ENCODE results near the gene HK3. TPM values are rescaled to one million over a fixed set of nuclear protein-coding genes. Genes with fewer than 3 reads are reported as not detected.

Gene HK3, protein sequence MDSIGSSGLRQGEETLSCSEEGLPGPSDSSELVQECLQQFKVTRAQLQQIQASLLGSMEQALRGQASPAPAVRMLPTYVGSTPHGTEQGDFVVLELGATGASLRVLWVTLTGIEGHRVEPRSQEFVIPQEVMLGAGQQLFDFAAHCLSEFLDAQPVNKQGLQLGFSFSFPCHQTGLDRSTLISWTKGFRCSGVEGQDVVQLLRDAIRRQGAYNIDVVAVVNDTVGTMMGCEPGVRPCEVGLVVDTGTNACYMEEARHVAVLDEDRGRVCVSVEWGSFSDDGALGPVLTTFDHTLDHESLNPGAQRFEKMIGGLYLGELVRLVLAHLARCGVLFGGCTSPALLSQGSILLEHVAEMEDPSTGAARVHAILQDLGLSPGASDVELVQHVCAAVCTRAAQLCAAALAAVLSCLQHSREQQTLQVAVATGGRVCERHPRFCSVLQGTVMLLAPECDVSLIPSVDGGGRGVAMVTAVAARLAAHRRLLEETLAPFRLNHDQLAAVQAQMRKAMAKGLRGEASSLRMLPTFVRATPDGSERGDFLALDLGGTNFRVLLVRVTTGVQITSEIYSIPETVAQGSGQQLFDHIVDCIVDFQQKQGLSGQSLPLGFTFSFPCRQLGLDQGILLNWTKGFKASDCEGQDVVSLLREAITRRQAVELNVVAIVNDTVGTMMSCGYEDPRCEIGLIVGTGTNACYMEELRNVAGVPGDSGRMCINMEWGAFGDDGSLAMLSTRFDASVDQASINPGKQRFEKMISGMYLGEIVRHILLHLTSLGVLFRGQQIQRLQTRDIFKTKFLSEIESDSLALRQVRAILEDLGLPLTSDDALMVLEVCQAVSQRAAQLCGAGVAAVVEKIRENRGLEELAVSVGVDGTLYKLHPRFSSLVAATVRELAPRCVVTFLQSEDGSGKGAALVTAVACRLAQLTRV
- 0.51 TPM for total RNA-seq (ENCODE audit: unreplicated experiment)
- long read RNA-seq: 0 reads

DNA sequence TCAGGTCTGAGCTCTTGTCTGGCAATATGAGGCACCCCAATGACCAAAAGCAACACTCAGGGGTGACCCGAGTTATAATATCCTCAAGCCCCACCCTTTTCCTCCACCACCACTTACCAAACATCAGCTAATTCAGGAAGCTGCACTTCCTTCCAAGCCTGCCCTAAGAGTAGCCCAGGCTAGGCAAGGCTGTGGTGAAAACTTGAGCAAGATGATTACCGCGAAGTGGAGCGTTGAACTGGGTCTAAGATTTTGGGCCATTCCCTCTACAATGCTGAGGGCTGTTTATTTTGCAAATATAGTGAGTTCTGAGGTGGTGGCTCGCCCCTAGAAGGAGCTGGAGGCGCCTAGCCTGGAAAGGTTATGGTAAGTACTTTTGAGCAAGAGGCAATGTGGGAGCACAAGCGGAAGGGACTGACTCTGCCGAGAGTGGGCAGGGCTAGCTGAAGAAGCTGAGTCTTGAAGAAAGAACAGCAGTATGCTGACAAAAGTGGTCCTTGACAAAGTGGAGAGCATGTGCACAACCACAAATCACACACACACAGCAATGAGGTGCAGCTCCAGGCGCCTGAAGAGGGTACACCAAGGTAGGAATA, at the start of gene HK3:
Gene HK3 (minus strand): TSS at position 51 of the 596 bp plus-strand sequence. CDS start 3,187 bp downstream, outside the sequence.
- Mint-ChIP-seq H3K9me3 (ENCODE audit: unreplicated experiment) (no peaks in the 10 kb centered on the region), H3K27me3 (ENCODE audit: unreplicated experiment) (peaks cover 4% of the 10 kb centered on the region), H3K27ac (ENCODE audit: unreplicated experiment) (peak within 1 kb of the TSS; percentile 39), H3K36me3 (ENCODE audit: low read depth, unreplicated experiment) (peaks cover 15% of the 10 kb centered on the region), H3K4me1 (ENCODE audit: unreplicated experiment) (peaks cover 21% of the 10 kb centered on the region), H3K4me3 (ENCODE audit: unreplicated experiment) (no peak within 1 kb of the TSS)
- no peak for DNase-seq (ENCODE audit: low spot score)
- TF ChIP-seq, protein P1, sequence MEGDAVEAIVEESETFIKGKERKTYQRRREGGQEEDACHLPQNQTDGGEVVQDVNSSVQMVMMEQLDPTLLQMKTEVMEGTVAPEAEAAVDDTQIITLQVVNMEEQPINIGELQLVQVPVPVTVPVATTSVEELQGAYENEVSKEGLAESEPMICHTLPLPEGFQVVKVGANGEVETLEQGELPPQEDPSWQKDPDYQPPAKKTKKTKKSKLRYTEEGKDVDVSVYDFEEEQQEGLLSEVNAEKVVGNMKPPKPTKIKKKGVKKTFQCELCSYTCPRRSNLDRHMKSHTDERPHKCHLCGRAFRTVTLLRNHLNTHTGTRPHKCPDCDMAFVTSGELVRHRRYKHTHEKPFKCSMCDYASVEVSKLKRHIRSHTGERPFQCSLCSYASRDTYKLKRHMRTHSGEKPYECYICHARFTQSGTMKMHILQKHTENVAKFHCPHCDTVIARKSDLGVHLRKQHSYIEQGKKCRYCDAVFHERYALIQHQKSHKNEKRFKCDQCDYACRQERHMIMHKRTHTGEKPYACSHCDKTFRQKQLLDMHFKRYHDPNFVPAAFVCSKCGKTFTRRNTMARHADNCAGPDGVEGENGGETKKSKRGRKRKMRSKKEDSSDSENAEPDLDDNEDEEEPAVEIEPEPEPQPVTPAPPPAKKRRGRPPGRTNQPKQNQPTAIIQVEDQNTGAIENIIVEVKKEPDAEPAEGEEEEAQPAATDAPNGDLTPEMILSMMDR (IDR thresholded peaks at IDR 0.05; ENCODE audit: unreplicated experiment): no peak

DNA sequence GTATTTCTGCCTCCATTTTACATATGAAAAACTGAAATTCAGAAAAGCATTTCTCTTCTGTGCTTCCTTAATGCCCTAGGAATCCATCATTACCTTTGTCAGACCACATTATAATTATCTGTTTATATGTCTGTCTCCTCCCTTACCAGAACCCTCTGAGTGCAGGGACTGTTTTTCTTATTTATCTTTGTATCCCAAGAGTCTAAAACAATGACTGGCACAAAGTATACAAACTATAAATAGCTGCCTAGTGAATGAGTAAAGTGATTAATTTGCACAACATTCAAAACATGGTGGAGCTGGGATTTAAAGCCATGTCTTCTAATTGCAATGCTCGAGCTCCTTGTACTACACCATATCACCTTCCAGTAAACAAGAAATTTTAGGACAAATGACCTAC, 49.3 kb upstream of the HK3 start:
- Mint-ChIP-seq H3K4me1 (ENCODE audit: unreplicated experiment) (peaks cover 6% of the 10 kb centered on the region), H3K9me3 (ENCODE audit: unreplicated experiment) (no peaks in the 10 kb centered on the region)

DNA sequence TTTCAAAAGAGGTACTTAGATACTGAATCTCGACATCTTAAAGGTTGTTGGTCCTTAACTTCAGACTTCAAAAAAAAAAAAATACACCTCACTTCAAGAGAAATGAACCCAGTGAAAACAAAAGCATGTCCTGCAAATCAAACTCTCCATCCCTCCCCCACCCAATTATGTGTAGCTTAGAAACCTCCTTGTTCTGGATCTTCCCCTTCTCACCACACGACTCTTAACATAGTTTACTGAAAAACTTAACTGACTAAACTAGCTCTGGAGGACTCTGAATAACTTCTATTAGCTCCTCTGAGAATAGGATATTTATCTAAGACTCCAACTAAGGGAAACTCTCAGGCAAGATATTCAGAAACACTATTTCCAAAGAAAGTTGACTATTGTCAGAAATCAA, 48.7 kb upstream of the HK3 start:
- TF ChIP-seq, protein P1 (IDR thresholded peaks at IDR 0.05; ENCODE audit: unreplicated experiment): no peak

More for the DNA sequence above, 49.3 kb upstream of the HK3 start:
- DNase-seq (ENCODE audit: low spot score): no peak
- Mint-ChIP-seq H3K27ac (ENCODE audit: unreplicated experiment) (no peak overlapping the region), H3K4me3 (ENCODE audit: unreplicated experiment) (no peak overlapping the region), H3K36me3 (ENCODE audit: low read depth, unreplicated experiment) (peaks cover 14% of the 10 kb centered on the region), H3K27me3 (ENCODE audit: unreplicated experiment) (peaks cover 1% of the 10 kb centered on the region)
- TF ChIP-seq, protein P1 (IDR thresholded peaks at IDR 0.05; ENCODE audit: unreplicated experiment): no peak

DNA sequence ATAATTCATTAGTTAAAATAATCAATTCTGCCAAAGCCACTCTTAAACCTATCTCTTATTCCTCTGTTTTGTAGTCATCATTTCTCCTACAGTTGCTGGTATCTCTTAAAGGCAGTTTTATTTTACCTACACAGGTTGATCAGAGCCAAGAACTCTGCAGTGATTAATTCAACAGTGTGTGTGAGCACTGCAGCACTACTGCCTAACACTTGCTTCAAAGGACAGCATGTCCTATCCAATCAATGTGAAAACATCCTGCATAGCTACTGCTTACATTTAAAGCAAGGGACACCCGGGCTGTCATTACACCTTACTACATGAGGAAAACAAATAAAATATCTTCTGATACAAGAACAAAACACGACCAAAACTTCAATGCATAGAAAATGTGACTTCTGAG, 45.1 kb upstream of the HK3 start:
- Mint-ChIP-seq H3K4me1 (ENCODE audit: unreplicated experiment) (peaks cover 6% of the 10 kb centered on the region), H3K27ac (ENCODE audit: unreplicated experiment) (no peak overlapping the region), H3K9me3 (ENCODE audit: unreplicated experiment) (no peaks in the 10 kb centered on the region), H3K4me3 (ENCODE audit: unreplicated experiment) (no peak overlapping the region), H3K27me3 (ENCODE audit: unreplicated experiment) (peaks cover 2% of the 10 kb centered on the region), H3K36me3 (ENCODE audit: low read depth, unreplicated experiment) (peaks cover 17% of the 10 kb centered on the region)
- no peak for DNase-seq (ENCODE audit: low spot score)
- TF ChIP-seq, protein P1 (IDR thresholded peaks at IDR 0.05; ENCODE audit: unreplicated experiment): no peak

More for the DNA sequence above, 48.7 kb upstream of the HK3 start:
- Mint-ChIP-seq H3K36me3 (ENCODE audit: low read depth, unreplicated experiment) (peaks cover 21% of the 10 kb centered on the region), H3K4me1 (ENCODE audit: unreplicated experiment) (peaks cover 6% of the 10 kb centered on the region), H3K4me3 (ENCODE audit: unreplicated experiment) (no peak overlapping the region), H3K27me3 (ENCODE audit: unreplicated experiment) (peaks cover 2% of the 10 kb centered on the region), H3K27ac (ENCODE audit: unreplicated experiment) (no peak overlapping the region), H3K9me3 (ENCODE audit: unreplicated experiment) (no peaks in the 10 kb centered on the region)
- no peak for DNase-seq (ENCODE audit: low spot score)

Measured in endothelial cell (in vitro differentiated cells).